22Rv1 (cell line): ENCODE measurements around the gene ABHD16B.
A peak's percentile ranks its signal among the peaks of the same experiment; 100 is the strongest.

Experiments used
- H3K27ac ChIP-seq: fragments of 450-650 bp; 2 replicates; pipeline ENCODE4 v1.5.1; 2017
- CTCF ChIP-seq: fragments of 450-650 bp; IDR thresholded peaks from 2 replicates; pipeline ENCODE4 v1.5.1; 2017; ENCODE audit warnings: mild to moderate bottlenecking
- ZFX ChIP-seq: fragments of 450-650 bp; IDR thresholded peaks from 2 replicates; pipeline ENCODE4 v1.6.1; 2017; ENCODE audit warnings: antibody characterized with exemption, borderline replicate concordance

ABHD16B gene

GRCh38 chr20:63903796-63904561 lies 42.7 kb downstream of the ABHD16B start:
- no peak overlapping the region for H3K27ac ChIP-seq
- TF ChIP-seq CTCF (no peak), ZFX (no peak)

GRCh38 chr20:63908008-63908682 lies 46.8 kb downstream of the ABHD16B start:
- peak overlapping the region; percentile 25 for H3K27ac ChIP-seq
- TF ChIP-seq ZFX (no peak), CTCF (no peak)

- H3K27ac ChIP-seq, result peak overlapping the region; percentile 55
- TF ChIP-seq ZFX (no peak), CTCF (no peak)
These were observed 49.9 kb downstream of the ABHD16B start for GRCh38 chr20:63911176-63911575.
